ENCODE measurements around the gene CEP192. TPM values are rescaled to one million over a fixed set of nuclear protein-coding genes. Genes with fewer than 3 reads are reported as not detected.

CEP192 gene
- total and polyA plus RNA-seq, 2 of the 13 experiments (the other 11 are each of a cell fraction or from before 2014, with no cell fraction given) = 15.3 to 24.7 TPM

- peak; percentile 75; the same call in 1 of the 2 replicates for TF ChIP-seq IRF1 (CRISPR knock-in tag; IDR thresholded peaks at IDR 0.05; ENCODE audit: low read depth)
- TF ChIP-seq ZNF75D (CRISPR knock-in tag; IDR thresholded peaks at IDR 0.05; ENCODE audit: borderline replicate concordance) = peak; percentile 91; the same call in 1 of the 2 replicates
- no peak for TF ChIP-seq PCBP2 (optimal IDR thresholded peaks at IDR 0.05; ENCODE audit: low read depth, low read length, poor library complexity, severe bottlenecking)
- peak; percentile 60; the same call in 1 of the 2 replicates for TF ChIP-seq SP5 (CRISPR knock-in tag; IDR thresholded peaks at IDR 0.05; ENCODE audit: borderline replicate concordance, low read depth)
- TF ChIP-seq ZNF879 (CRISPR knock-in tag; IDR thresholded peaks at IDR 0.05) = peak; percentile 98
- peak; percentile 98 for TF ChIP-seq ZNF749 (CRISPR knock-in tag; IDR thresholded peaks at IDR 0.05; ENCODE audit: borderline replicate concordance)
- no peak for TF ChIP-seq ZNF597 (CRISPR knock-in tag; IDR thresholded peaks at IDR 0.05)
- TF ChIP-seq PRPF4 (IDR thresholded peaks at IDR 0.05; ENCODE audit: low read depth, low read length, poor library complexity, severe bottlenecking) = no peak
- TF ChIP-seq HNF4G (IDR thresholded peaks at IDR 0.05; ENCODE audit: borderline replicate concordance, low read depth, low read length) = no peak
- 0 out of 2 replicates have a peak, but pooled peaks have one; percentile 37 for TF ChIP-seq HNF4G (CRISPR knock-in tag; IDR thresholded peaks at IDR 0.05; ENCODE audit: borderline replicate concordance, low read depth)
- 0 out of 2 replicates have a peak, but pooled peaks have one; percentile 48 for TF ChIP-seq LRRFIP1 (CRISPR knock-in tag; conservative IDR thresholded peaks at IDR 0.05)
- peak; percentile 96 for TF ChIP-seq BORCS8-MEF2B (CRISPR knock-in tag; IDR thresholded peaks at IDR 0.05)
- peak; percentile 93 for TF ChIP-seq ZNF18 (CRISPR knock-in tag; IDR thresholded peaks at IDR 0.05; ENCODE audit: insufficient replicate concordance)
- peak; percentile 77 for TF ChIP-seq ZNF781 (CRISPR knock-in tag; IDR thresholded peaks at IDR 0.05; ENCODE audit: borderline replicate concordance, not compliant biosample characterization)
- peak; percentile 92 for TF ChIP-seq ZNF329 (CRISPR knock-in tag; IDR thresholded peaks at IDR 0.05; ENCODE audit: low read depth)
- TF ChIP-seq ADNP (CRISPR knock-in tag; IDR thresholded peaks at IDR 0.05) = peak; percentile 74
- TF ChIP-seq MAFG (CRISPR knock-in tag; IDR thresholded peaks at IDR 0.05) = 0 out of 2 replicates have a peak, but pooled peaks have one; percentile 27
- TF ChIP-seq BRCA1 (CRISPR knock-in tag; IDR thresholded peaks at IDR 0.05) = peak; percentile 95; the same call in 1 of the 2 replicates
- TF ChIP-seq ZBTB44 (CRISPR knock-in tag; IDR thresholded peaks at IDR 0.05) = 0 out of 2 replicates have a peak, but pooled peaks have one; percentile 53
- TF ChIP-seq ZNF782 (CRISPR knock-in tag; IDR thresholded peaks at IDR 0.05; ENCODE audit: borderline replicate concordance) = peak; percentile 13; the same call in 1 of the 2 replicates
Observed at GRCh38 chr18:12948050-12948804, 42.9 kb upstream of the CEP192 start (continued).

Measured in HepG2 (cell line).